RPMI8226 (cell line): ENCODE results near the gene PFN3.

Experiments
- DNase-seq: peaks from one replicate; pipeline ENCODE4 v3.0.0-alpha.2; 2015

The PFN3 gene

DNA sequence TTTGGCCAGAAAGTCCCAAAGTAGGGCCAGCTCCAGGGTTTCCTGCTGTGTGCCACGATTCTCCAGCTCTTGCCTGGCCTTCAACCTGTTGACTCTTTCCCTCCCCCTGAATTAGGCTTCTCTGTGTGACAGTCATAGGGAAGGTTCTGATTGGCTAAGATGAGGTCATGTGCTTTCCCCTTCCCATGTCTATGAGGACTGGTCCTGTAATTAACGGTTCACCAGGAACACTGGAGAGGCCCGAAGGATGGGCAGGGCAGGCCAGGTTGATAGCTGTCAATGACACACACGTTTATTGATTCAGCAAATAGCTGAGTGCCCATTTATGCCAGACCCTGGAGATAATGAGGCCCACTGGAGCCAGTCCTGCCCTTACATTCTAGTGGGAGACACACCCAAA is 37.2 kb upstream of the PFN3 start:
- DNase-seq: no peak

DNA sequence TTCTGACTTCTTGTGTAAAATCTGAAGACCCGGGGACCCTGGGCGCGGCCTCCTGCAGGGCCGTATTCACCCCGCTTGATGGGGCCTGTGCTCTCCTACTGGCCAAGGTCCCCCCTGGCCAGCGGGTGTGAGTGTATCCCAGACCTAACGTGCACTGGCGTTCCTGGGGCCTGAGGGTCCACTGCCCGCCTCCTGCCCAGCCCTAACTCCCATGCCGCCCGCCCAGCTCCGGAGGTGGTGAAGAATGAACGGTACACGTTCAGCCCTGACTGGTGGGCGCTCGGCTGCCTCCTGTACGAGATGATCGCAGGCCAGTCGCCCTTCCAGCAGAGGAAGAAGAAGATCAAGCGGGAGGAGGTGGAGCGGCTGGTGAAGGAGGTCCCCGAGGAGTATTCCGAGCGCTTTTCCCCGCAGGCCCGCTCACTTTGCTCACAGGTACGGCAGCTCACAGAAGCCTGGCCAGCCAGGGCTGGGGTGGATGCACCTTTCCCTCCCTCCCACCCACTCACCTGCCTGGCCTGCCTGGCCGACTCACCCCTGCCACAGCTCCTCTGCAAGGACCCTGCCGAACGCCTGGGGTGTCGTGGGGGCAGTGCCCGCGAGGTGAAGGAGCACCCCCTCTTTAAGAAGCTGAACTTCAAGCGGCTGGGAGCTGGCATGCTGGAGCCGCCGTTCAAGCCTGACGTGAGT is 35.5 kb upstream of the PFN3 start:
- DNase-seq: no peak

DNA sequence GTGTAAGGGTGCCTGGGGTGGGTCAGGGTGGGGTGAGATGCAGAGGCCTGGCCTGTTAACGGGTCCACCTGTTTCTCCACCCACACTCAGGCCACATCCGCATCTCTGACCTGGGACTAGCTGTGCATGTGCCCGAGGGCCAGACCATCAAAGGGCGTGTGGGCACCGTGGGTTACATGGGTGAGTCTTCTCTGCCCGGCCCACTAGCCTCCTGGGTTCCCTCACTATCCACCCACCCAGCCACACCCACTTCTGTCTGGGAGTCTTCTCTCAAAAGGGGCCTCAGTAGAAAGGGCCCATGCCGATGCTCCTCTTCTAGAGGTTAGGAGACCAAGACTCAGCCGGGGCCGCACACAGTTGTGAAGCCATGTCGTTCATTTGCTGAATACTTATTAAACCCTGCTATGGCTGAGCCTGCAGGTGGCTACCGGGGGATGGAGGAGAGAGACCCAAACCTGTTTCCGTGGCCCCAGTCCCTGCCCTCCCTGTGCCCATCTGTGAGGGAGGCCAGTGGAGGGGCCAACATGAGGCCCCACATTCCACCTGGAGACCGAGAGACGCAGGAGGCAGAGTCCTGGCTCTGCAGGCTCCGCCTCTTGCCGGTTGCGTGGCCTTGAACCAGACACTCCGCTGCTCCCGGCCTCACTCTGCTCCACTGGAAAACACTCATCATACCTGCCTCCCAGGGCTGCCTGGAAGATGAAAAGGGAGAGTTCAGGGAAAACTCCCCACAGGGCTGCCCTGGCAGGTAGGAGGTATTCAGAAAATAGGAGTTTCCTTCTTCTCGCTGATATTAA is 34.7 kb upstream of the PFN3 start:
- no peak for DNase-seq

DNA sequence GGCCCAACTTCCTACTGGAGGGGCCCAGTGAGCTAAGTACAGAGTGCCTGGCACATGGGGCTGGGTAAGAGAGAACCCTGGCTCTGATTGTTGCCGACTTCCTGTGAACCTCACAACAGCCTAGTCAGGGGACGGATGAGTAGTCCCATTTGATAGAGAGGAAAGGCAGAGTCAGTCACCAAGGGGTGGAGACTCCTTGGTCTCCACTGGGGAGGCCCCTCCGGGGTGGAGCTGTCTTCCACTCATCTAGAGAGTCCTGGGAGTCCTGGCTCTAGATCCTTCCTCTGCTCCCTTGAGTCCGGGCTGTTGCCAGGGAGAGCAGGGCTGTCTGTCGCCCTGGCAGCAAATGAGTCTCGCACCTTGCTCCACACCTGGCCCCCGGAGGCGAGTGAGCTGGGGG is 34.0 kb upstream of the PFN3 start:
- no peak for DNase-seq

DNA sequence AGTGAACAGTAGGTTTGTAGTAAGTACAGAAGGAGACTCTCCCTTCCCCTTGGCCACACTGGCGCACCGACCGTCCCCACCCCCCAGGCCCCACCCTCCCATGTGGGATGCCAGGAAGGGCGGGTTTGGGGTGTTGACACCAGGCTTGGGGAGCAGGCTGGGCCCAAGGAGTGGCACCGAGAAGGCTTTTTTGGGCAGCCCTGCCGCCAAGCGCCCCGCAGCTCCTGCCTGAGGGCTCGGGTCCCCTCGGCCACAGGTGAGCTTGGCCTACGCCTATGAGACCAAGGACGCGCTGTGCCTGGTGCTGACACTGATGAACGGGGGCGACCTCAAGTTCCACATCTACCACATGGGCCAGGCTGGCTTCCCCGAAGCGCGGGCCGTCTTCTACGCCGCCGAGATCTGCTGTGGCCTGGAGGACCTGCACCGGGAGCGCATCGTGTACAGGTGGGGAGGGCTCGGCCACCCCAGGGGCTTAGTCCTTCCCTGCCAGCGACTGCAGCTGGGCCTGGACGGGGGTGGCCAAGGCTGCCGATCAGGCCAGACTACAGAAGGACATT is 33.3 kb upstream of the PFN3 start:
- no peak for DNase-seq

DNA sequence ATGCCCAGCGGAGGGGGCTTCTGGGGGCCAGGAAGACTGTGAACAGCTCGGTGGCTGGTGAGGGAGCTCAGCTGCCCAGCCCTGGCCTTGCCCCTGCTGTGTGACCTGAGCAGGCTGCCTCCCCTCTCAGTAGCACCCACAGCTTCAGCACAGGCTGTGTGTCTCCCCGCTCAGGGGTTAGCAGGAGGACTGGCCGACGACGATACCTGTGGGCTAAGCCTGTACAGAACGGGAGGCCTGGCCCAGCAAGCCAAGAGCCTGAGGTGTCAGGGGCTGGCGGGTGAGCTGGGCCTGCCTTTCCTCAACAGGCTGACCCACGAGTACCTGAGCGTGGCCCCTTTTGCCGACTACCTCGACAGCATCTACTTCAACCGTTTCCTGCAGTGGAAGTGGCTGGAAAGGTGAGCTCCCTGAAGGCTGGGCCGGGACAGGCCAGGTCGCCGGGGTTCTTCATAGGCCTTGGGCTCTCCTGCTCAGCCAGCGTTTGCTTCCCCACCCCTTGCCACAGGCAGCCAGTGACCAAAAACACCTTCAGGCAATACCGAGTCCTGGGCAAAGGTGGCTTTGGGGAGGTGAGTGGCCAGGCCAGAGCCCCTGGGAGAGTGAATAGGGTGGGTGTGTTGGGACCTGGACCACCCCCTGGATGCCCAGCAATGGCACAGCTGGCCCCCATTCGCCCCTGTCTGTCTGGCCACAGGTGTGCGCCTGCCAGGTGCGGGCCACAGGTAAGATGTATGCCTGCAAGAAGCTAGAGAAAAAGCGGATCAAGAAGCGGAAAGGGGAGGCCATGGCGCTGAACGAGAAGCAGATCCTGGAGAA is 32.6 kb upstream of the PFN3 start:
- no peak for DNase-seq

DNA sequence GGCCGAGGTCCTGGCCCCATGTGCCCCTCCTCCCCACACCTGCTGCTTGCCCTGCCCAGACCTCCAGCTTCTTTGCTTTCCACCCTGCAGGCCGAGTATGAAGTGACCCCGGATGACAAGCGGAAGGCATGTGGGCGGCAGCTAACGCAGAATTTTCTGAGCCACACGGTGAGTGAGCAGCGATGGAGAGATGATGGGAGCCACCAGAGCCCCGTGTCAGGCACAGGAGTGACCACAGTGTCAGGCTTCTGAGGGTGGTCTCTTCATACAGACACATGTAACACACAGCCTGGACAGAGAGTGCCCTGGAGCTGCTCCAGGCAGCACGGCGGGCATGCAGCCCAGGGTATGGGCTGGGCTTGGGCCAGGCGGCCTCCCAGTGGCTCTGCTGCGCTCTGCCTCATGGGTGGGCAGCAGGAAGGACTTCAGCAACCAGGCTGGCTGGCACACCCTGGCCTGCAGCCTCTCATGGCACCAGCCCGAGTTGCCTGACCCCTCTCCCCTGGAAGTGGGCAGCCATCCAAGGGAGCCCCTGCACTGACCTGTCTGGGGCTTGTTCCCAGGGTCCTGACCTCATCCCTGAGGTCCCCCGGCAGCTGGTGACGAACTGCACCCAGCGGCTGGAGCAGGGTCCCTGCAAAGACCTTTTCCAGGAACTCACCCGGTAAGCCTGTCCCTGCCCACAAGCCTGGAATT is 31.8 kb upstream of the PFN3 start:
- DNase-seq: no peak

DNA sequence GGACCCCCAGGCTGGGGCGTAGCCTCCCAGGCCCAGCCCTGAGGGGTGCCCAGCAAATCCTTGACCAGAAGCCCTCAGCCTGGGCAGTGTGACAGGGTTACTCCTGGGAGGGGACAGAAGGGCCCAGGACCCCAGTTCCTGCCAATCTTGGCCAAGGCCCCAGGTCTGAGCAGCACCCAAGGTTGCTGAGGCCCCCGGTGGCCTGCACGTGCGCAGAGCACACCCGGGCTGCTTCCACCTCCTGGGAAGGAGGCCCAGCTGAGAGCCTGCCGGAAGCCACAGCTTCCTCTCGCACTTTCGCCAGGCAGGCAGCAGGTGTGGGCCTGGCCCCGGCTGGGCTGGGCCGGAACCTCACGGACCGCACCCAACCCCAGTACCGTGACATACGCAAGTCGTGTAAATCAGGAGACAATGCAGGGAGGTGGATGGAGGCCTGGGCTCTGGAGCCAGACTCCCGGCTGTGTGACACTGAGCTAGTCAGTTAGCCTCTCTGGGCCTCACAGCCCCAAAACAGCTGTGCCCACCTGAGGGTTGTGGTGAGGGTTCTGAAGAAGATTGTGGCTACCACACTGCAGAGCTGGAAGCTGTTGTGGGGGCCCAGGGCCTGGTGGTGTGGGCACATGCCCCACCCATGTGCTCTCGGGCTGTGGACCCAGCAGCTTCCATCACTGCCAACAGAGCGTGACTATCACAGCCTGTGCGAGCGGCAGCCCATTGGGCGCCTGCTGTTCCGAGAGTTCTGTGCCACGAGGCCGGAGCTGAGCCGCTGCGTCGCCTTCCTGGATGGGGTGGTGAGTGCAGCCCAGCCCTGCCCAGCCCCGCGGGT is 31.1 kb upstream of the PFN3 start:
- DNase-seq: peak; percentile 92

DNA sequence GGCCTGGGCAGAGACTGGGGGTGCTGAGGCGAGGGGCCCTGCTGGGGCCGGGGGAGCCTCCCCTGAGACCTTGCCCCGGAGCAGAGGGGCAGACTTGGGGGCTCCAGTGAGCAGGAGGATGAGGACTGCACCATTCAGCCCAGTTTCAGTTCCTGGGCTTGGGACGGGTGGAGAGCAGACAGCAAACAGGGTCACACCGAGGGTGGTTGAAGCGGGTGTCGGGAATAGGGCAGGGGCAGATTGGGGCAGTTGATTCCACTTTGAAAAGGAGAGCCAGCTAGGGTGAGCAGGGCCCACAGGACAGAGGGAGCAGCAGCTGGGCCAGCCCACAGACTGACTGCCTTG is 30.5 kb upstream of the PFN3 start:
- DNase-seq: peak; percentile 37

DNA sequence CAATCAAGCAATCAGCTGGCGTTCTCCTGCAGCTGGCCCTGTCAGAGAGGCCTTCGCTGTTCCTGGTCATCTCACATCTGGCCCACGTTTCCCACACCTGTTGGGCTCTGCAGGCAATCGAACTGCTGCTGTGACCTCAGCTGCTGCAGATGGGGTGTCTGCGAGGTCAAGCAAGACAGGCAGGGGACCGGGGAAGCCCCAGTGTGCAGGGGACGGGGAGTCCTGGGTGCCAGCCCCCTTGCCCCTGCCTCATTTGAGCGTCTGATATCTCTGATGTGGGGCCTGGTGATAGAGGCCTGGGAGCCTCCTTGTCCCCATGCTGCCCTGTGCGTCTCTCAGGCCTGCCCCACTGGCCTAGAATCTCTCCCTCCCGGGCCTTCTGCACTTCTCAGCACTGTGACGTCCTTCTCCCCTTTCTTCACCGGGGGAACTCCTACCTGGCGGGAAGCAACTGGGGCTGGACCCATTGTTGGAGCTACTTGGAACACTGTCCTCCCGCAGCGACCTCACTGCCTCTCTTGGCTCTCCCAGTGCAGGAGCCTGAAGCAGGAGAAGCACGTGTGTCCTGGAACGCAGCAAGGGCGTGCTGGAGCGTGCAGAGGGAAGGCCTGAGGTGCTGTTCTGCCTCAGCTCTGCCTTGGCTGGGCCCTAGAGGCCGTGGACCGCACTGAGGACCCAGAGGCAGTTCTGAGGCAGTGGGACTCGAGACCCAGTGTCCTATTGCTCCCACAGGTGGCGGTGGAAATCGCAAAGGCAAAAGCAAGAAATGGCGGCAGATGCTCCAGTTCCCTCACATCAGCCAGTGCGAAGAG is 29.9 kb upstream of the PFN3 start:
- peak; percentile 87 for DNase-seq

DNA sequence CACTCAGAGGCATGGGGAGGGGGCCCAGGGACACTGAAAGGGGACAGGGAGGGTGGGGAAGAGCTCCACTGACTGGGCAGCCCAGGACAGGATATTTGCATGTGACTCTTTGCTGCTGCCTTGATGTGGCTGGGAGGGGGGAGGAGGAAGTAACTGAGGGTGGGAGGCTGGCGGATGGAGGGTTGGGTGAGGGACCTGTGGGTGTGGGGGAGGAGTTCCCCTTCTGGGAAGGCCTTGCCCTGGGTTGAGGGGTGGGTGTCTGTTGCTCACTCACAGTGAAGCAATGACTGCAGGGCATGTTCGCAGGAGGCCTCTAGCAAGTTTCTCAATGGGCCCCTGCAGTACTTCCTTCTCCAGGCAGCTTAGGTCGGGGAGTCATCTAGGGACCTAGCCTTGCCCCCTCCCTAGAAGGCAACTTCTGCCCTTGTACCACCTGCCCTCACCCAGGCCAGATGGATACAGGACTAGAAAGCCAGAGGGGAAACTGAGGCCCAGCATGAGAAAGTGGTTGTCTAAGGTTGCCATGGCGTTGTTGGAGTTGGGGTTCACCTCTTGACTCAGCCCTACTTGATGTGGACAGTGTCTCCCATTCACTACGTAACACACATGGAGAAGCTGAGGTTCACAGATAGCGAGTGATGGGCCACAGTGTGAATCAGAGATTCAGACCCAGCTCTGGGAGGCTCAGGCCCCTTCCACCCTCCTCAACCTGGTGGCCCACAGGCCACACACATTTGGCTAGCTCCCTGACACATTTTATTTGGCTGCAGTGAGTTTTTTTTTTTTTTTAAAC is 29.0 kb upstream of the PFN3 start:
- peak; percentile 57 for DNase-seq

DNA sequence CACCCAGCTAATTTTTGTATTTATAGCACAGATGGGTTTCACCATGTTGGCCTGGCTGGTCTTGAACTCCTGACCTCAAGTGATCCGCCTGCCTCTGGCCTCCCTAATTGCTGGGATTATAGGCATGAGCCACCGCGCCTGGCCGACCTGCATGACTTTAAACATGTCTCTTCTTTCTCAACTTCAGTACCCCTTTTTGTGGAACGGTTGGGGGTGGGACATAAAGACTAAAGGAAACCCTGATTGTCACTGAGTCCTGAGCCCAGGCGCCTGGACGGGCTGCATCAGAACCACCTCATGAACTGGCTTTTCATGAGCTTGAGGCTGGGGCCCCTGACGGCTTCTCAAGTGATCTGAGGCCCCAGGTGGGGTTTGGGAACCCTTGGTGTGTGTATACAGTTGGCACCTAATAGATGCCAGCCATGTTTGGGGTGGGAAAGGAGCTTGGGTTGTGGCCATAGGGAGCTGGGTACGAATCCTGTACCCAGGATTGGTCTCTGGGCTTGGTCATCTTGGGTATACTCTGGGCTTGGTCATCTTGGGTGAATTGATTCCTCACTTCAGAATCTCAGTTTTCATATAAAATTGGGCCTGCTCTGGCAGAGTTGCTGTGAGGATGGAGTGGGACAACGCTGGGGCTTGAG is 28.2 kb upstream of the PFN3 start:
- DNase-seq: no peak

DNA sequence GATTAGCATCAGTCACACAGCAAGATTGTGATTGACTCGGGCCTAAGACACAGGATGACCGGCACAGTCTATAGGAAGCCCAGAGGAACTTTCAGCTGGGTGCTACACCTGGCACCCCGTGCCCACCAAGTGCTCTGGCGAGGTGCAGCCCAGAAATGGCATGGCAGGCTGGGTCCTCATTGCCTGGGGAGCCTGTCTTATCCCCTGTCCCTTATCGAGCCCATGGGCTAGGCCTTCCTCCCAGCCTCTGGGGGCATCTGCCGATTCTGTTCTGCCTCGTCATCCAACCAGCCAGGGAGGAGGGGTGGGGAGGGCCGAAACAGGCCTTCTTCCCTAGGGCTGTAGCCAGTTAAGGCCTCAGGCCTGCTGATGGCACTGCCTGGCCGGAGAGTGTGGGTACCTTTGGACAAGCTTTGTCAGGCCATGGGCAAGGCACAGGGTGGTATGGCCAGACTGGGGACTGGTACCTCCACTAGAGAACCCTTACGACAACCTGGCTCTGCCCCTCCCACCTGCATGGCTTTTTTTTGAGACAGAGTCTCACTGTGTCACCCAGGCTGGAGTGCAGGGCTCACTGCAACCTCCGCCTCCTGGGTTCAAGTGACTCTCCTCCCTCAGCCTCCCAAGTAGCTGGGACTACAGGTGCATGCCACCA is 27.6 kb upstream of the PFN3 start:
- DNase-seq: peak; percentile 36

DNA sequence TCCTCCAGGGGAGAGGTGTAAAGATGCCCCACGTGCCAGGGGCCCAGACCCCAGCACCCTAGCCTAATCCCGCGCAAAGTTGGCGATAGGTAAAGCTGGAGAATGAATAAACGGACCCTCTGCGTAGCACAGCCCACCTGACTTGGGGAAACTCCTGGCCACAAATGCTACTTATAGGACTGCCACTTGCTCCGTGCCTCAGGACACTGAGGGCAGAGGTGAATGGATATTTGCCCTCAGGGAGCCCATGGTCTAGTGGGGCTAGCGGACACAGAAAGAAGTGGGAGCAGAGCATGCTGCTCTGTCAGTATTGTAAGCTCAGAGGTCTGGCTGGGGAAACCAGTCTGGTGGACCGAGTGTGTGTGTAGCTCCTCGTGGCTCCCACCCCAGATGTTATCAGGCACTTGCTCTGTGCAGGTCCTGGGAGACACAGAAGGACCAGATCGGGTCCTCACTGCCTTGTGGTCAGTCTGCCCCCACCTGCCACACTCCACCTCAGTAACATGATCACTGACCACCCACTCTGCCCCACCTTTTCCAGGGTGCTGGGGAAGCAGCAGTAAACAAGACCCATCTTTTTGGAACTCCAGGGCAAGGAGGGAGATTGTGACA is 26.9 kb upstream of the PFN3 start:
- peak; percentile 32 for DNase-seq

DNA sequence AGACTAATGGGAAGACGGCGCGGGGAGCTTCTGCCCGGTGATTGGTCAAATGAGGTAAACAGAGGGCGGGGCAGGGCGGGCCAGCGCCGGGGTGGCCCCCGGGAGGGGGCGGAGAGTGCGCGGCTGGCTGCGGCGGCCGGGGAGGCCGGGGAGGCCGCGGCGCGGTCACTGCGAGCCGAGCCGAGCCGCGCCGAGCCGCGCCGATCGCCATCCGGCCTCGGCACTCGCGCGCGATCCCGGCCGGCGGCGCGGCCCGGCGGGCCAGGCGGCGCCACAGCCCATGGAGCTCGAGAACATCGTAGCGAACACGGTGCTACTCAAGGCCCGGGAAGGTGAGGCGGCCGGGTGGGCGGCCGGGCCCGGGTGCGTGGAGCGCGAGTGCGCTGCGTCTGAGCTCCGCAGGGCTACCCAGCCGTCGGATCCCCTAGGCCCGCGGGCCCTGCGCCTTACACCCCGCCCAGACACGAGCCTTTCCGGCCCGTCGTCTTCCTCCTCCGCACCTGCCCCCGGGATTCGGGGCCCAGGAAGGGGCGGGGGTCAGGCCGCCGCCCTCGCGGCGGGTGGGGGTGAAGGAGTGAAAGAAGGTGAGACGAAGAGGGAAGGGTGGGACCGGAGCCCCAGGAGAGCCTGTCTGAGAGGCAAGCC is 26.2 kb upstream of the PFN3 start, which contains the start of gene GRK6:
GRK6 (plus strand) TSS at position 111 of the 645 bp plus-strand sequence; CDS start at position 281, 170 bp downstream.
- DNase-seq: peak; percentile 72

DNA sequence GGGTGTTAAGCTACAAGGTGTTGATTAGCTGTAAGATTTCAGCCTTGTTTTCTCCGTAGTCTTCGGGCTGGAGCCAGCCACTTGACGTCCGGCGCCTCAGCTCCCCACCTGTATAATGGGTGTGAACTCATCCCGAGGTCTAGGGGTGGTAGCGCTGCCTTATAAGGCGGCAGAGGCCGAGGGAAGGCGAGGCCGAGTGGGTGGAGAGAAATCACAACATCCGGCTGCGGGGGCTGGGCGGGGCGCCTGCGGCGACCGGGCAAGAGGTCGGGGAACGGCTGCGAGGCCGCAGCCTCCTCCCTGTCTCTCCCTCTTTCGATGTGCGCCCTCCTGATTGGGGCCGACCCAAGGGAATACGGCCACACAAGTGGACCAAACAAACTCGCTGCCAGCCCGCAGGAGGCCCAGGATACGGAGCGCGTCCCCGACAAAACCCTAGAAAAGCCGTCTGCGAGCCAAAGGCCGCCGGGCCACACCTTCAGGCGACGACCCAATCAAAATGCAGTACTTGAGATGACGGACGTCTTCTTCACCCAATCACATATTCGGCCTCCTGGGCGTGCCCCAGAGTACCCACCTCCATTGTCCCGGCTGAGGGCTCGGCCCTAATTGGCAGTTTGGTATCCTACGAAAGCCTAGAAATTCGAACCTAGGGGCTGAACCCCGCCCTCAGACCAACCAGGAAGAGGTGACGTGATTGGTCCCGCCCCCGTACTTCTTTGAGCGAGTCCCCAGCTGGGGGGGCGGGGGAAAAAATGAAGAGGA is 25.5 kb upstream of the PFN3 start:
- peak; percentile 100 for DNase-seq

DNA sequence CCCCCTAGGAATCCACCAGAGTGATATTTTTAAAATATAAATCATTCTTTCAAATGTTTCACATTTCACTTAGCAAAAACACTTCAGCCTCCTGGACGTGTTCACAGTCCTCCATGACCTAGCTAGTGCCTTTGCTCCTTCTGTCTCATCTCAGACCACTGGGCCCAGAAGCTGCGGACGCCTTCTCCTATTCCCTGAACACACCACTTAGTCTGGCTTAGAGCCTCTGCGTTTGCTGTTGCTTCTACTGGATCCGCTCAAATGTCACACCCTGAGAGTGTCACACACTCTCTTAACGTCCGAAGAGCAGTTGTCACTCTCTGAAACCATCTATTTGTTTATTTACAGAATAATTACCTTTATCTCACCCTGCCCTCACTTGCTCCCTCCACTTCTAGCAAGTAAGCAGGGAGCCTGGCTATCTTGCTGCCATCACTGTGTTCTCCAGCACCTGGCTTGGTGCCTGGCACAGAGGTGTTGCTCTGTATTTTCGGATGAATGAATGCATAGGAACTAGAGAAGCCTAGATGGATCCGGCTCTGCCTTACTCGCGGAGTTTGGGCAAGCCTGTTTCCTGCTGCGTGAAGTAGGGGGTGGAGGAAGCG is 24.8 kb upstream of the PFN3 start:
- no peak for DNase-seq
